GM18861 (cell line): Measurements from ENCODE around the gene RAPGEFL1.
"Not testable (repeated sequence)": the region's sequence is repeated elsewhere in the genome, so short reads cannot be mapped to it uniquely, and the experiment has no call there.

Source experiments
- ATAC-seq: cut with Tn5 transposase; IDR thresholded peaks from one replicate; pipeline ENCODE4 v1.9.1; 2021; ENCODE audit not compliant: unreplicated experiment

The RAPGEFL1 gene

GRCh38 chr17:40173091-40173777 lies 4.0 kb upstream of the RAPGEFL1 start:
- ATAC-seq: no peak

DNA sequence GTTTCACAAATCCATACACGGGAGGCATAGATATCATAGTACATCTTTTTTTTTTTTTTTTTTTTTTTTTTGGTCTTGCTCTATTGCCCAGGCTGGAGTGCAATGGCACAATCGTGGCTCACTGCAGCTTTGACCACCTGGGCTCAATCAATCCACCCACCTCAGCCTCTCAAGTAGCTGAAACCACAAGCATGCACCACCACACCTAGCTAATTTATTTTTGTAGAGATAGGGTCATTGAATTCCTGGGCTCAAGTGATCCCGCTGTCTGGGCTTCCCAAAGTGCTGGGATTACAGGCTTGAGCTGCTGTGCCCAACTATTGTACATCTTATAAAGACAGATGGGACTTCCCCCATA lies 3.5 kb upstream of the RAPGEFL1 start:
- no peak for ATAC-seq

GRCh38 chr17:40174514-40174913 lies 2.8 kb upstream of the RAPGEFL1 start:
- no peak for ATAC-seq

DNA sequence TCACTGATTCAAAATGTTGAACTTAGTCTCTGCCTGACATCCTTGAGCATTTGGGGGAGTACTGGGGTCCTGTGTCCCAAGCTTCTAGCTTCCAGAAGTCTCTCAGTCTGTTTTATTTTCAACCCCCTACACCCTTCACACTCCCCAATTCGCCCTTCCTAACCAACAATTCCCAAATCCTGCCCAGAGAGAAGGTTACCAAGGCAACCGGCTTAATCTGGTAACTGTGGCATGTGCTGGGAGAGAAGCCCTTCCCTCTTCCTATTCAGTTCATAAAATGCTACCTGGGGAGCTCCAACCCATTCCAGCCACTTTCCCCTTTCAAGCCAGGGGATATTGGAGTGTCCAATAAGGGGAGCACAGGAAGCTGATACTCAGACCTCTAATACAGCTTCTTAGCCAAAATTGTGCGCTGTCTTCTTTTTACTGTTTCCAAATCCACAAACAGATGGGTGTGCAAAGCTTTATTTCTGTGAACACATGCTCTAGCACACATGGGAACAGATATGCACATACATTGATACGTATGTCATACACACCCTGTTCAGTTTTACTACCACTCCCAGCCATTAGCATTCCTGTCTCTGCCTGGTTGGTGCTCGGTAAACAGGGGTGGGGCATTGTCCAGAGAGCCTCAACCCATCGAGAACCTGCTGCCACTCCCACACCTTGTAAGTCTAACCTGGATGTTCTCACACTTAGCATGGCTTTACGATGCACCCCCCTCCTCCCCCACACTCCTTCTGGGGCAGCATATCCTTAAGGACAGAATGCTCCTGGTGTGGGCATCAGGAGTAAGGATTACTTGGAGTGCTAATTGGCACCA lies 1.1 kb upstream of the RAPGEFL1 start:
- no peak for ATAC-seq

DNA sequence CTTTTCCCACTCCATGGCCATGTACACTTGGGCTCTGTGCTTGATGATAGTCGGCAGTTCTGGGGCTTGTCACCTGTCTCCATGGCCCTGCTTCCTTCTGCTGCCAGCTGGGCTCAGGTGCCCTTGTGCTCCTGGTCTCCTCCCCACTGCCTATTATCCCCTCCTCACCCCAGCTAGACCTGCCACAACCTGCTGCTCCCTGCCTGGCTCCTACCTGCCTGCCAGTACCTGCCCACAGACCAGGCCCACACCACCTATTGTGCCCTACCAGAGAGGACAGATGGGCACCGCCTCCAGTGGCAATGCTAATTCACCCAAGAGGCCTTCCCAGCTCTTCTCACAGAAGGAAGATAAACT lies 538 bp upstream of the RAPGEFL1 start:
- ATAC-seq: no peak

DNA sequence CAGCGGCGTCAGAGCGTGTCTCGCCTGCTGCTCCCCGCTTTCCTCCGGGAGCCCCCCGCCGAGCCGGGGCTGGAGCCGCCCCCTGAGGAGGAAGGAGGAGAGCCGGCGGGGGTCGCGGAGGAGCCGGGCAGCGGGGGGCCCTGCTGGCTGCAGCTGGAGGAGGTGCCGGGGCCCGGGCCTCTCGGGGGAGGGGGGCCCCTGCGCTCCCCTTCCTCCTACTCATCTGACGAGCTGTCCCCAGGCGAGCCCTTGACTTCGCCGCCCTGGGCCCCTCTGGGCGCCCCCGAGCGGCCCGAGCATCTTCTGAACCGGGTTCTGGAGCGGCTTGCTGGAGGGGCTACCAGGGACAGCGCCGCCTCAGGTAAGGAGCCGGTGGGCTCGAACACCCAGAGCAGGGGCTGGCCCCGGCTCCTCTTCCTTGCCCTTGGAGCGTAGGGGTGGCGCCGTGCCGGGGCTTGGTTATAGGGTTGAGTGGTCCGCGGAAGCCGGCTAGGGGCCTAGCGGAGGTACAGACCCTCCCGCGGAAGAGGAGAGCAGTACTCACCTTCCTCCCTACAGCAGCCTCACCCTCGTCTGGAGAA lies 841 bp downstream of the RAPGEFL1 start:
- no peak for ATAC-seq

GRCh38 chr17:40178660-40179059 lies 1.4 kb downstream of the RAPGEFL1 start:
- ATAC-seq: no peak

DNA sequence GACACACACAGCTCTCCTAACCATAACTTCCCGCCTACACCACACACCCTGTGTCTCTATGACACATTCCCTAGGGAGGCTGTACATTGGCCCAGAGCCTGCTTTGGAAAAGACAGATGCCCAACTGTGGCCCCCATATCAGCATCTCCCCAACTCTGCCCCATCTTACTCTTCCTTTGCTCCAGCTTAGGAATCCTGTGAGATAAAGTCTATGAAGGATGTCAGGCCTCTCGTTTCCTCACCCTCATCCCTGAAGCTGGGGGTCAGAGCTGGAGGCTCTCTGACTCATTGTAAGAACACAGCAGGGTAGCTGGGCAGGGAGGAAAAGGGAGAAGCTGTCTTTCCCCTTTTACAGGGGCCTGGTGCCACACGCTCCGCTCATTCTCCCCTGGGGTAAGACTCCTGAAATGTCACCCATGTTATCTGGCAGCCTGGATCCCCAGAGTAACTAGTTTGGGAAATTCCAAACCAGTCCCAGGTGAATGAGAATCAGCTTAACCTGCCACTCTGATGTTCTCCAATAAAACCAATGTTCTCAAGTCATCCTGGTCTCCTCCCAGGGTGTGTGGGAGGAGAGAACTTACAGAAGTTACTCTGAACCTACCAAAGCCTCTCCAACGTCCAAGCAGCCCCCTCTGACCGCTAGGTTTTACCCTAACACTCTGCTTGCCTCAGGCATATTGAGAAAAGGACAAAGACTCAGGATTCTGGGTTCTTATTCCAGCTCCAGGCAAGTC lies 2.8 kb downstream of the RAPGEFL1 start:
- ATAC-seq: no peak

DNA sequence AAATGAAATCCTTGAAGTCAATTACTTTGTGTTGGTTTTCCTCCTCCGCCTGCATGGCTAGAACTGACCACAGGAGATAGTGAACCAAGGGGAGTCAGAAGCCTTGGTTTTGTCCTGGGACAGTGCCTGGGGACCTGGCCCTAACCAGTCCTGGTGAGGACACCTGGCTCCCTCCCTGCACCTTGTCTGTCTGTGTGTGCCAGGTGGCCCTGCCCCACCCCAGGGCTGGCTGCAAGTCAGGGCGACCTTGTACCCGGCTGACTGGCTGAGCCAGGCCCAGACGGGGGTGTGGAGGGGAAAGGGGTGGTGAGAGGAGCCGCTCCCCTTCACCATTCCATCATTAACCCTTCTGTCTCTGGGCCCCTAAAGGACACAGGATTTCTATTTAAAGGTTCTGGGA lies 3.4 kb downstream of the RAPGEFL1 start:
- no peak for ATAC-seq

GRCh38 chr17:40181205-40181604 lies 3.9 kb downstream of the RAPGEFL1 start:
- no peak for ATAC-seq

DNA sequence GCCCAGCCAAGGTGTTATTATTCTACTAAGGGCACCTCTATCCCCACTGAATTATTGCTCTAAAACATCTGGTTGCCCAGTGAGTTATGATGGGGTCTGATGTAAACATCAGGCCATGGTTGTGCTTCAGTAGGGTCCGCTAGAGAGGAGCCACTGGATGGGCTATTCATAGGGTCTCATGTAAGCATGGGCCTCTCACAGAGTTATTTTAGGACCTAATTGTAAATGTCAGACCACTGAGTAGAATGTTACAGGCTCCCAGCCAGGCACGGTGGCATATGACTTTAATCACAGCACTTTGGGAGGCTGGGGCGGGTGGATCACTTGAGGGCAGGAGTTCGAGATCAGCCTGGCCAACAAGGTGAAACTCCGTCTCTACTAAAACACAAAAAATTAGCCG lies 5.3 kb downstream of the RAPGEFL1 start:
- ATAC-seq: no peak

- ATAC-seq: no peak
Observed at GRCh38 chr17:40187238-40187637, 10.0 kb downstream of the RAPGEFL1 start.

DNA sequence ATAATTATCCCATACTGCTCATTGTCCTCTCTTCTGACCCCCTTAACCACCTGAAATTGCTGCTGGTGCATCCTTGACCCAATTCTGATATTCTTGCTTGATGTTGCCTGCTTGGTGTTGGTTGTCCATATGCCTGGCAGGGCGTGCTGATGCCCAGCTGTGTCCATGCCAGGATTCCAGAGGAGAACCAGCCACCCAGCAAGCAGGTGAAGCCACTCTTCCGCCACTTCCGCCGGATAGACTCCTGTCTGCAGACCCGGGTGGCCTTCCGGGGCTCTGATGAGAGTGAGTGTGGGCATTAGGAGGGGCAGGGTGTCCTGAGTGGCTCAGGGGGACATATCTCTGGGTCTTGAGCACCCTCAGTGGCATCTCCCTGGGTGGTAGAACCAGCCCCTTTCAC lies 11.4 kb downstream of the RAPGEFL1 start:
- ATAC-seq: no peak

GRCh38 chr17:40190197-40191021 lies 13.1 kb downstream of the RAPGEFL1 start:
- ATAC-seq: no peak

DNA sequence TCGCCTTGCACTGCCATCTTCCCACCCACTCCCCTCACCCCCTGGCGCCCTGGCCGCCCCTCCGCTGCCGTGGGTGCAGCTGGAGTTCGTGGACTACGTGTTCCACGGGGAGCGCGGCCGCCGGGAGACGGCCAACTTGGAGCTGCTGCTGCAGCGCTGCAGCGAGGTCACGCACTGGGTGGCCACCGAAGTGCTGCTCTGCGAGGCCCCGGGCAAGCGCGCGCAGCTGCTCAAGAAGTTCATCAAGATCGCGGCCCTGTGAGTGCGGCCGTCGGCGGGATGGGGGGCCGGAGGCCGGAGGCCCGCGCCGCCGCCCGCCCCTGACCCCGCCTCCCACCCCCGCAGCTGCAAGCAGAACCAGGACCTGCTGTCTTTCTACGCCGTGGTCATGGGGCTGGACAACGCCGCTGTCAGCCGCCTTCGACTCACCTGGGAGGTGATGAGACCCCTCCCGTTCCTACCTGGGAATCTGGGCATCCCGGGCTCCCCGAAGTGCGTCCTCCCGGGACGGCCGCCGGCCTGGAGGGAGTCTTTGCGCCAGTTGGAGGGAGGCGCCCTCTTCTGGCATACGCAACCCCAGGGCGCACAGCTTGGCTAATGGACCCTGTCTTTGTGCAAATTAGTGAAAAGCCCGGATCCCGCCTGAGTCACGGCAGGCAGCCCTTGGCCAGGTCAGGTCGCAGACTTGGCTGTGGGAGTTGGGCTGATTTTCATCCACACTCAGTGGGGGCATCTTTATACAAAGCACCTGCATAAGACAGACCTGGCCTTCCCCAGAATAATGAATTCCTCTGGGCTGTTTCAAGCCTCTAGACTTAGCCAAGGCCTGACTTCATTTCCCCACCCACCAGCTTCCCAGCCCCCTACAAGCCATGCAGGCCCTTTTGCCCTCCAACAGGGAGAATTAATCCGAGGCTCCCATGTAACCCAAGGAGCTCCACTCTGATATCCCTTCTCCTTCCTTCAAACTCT lies 14.3 kb downstream of the RAPGEFL1 start:
- ATAC-seq: no peak

- ATAC-seq: no peak
Observed at GRCh38 chr17:40192961-40193360, 15.7 kb downstream of the RAPGEFL1 start.

DNA sequence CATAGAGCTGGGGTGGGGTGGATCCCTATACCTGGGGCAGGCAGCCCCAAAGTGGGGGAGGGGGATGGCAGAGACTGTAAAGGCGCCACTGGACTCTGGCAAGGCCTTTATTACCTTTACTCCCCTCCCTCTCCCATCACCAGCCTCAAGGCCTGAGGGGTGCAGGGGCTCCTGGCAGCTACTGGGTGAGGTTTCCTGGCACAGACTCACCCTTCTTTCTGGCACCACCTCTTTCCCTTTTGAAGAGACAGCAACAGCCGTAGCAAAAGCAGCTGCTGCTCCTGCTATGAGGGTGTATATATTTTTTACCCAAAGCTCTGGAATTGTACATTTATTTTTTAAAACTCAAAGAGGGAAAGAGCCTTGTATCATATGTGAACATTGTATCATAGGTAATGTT lies 17.6 kb downstream of the RAPGEFL1 start:
- ATAC-seq: no peak

- no peak for ATAC-seq
Observed at GRCh38 chr17:40197550-40197949, 20.3 kb downstream of the RAPGEFL1 start.

DNA sequence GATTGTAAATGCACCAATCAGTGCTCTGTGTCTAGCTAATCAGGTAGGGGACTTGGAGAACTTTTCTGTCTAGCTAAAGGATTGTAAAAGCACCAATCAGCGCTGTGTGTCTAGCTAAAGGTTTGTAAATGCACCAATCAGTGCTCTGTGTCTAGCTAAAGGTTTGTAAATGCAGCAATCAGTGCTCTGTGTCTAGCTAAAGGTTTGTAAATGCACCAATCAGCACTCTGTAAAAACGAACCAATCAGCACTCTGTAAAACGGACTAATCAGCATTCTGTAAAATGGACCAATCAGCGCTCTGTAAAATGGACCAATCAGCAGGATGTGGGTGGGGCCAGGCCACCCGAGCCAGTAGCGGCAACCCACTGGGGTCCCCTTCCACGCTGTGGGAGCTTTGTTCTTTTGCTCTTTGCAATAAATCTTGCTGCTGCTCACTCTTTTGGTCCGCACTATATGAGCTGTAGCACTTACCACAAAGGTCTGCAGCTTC lies 20.7 kb downstream of the RAPGEFL1 start:
- not testable (repeated sequence) for ATAC-seq
